NT2/D1 (cell line): Measurements from ENCODE around the gene DYNC1LI1.

Experiments
- SUZ12 ChIP-seq: IDR thresholded peaks from 2 replicates; pipeline ENCODE4 v1.6.1; 2011; ENCODE audit not compliant: insufficient read length, insufficient read depth; ENCODE audit errors: extremely low read depth
- YY1 ChIP-seq: IDR thresholded peaks from 2 replicates; pipeline ENCODE4 v1.6.1; 2011; ENCODE audit not compliant: insufficient read length, insufficient read depth
- ZNF274 ChIP-seq: IDR thresholded peaks from 2 replicates; pipeline ENCODE4 v1.6.1; 2011; ENCODE audit warnings: mild to moderate bottlenecking, low read depth, low read length

DNA sequence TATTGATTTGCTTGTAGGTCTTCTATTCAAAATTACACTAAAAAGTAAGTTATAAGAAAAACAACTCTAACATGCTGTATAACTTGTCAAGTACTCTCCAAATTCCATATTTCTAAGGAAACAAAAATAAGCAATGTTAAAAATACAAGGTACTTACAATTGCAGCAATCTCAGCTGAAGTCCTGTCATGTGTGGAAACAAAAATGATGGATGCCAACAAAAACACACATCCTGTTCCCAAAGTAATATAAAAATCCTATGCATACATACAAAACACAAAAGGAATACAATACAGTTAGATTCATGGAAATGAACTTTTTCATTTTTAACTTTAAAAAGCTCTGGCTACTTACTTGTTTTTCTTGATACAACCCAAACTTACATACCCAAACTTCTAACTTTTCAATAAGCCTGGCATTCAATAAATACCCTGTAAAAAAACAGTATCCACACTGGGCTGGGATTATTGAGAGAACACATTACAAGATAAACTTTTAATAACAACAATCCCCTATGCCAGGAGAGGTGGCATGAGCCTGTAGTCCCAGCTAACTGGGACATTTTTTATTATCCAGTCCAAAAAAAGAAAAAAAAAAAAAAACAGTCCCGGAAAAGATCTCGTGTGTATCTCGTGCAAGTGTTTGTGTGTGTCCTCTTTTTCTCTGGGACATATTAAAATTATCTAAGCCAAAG, 82.7 kb downstream of the DYNC1LI1 start:
- TF ChIP-seq YY1 (no peak), SUZ12 (no peak), ZNF274 (no peak)
